Fibroblast of the aortic adventitia (primary cell): ENCODE data around the gene TNFRSF13B. TPM values are rescaled to one million over a fixed set of nuclear protein-coding genes. Genes with fewer than 3 reads are reported as not detected.
A peak's percentile ranks its signal among the peaks of the same experiment; 100 is the strongest.

Source experiments
- DNase-seq: peaks from one replicate; pipeline ENCODE4 v3.0.0-alpha.2; 2010; ENCODE audit warnings: low read depth
- H3K4me3 ChIP-seq: 2 replicates; pipeline ENCODE4 v1.5.1; 2011; ENCODE audit warnings: low read depth, mild to moderate bottlenecking, control low read depth, low read length, moderate library complexity
- total RNA-seq: library from RNA; depleted of rRNA; stranded (reverse); fragments of >200 nt; gene quantifications from 2 replicates; pipeline ENCODE4 v1.2.3, GENCODE V29; 2012; ENCODE audit warnings: low replicate concordance
- TF ChIP-seq, protein P1 (sequence below): IDR thresholded peaks from 2 replicates; pipeline ENCODE4 v1.5.1; 2011; ENCODE audit warnings: mild to moderate bottlenecking, low read length, control low read depth, inconsistent platforms; ENCODE audit not compliant: insufficient read depth

TNFRSF13B gene
- total RNA-seq, 1 donor, result not detected

DNA sequence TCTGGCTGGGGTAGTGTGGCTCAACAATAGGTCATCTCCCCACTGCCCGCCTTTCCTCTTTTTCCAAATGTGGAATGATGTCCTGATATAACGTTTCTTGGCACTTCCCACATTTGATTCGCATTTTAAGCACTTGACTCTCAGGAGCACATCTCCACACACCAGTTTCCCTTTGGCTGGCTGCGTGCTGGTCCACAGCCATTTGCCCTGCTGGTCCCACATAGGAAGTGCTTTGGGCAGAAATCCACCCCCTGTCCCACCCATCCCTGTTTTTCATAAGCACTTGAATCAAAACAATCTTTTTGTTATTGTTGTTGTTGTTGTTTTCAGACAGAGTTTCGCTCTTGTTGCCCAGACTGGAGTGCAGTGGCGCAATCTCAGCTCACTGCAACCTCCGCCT is 24.0 kb upstream of the TNFRSF13B start:
- H3K4me3 ChIP-seq, result no peak overlapping the region
- DNase-seq, result no peak
- TF ChIP-seq, protein P1, sequence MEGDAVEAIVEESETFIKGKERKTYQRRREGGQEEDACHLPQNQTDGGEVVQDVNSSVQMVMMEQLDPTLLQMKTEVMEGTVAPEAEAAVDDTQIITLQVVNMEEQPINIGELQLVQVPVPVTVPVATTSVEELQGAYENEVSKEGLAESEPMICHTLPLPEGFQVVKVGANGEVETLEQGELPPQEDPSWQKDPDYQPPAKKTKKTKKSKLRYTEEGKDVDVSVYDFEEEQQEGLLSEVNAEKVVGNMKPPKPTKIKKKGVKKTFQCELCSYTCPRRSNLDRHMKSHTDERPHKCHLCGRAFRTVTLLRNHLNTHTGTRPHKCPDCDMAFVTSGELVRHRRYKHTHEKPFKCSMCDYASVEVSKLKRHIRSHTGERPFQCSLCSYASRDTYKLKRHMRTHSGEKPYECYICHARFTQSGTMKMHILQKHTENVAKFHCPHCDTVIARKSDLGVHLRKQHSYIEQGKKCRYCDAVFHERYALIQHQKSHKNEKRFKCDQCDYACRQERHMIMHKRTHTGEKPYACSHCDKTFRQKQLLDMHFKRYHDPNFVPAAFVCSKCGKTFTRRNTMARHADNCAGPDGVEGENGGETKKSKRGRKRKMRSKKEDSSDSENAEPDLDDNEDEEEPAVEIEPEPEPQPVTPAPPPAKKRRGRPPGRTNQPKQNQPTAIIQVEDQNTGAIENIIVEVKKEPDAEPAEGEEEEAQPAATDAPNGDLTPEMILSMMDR, result no peak

DNA sequence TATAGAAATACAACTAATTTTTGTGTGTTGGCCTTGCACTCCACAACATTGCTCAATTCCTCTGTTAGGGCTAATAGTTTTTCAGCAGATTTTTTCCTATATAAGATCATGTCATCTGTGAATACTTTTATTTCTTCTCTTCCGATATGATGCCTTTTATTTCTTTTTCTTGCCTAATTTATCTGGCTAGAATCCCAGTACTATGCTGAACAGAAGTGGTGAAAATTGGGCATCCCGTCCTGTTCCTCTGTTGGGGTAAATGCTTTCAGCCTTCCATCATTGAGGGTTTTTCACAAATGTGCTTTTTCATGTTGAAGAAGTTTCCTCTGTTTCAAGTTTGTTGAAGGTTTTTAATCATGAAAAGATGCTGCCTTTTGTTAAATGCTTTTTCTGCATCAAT is 22.7 kb upstream of the TNFRSF13B start:
- peak; percentile 14 for DNase-seq
- TF ChIP-seq, protein P1, result no peak
- no peak overlapping the region for H3K4me3 ChIP-seq

DNA sequence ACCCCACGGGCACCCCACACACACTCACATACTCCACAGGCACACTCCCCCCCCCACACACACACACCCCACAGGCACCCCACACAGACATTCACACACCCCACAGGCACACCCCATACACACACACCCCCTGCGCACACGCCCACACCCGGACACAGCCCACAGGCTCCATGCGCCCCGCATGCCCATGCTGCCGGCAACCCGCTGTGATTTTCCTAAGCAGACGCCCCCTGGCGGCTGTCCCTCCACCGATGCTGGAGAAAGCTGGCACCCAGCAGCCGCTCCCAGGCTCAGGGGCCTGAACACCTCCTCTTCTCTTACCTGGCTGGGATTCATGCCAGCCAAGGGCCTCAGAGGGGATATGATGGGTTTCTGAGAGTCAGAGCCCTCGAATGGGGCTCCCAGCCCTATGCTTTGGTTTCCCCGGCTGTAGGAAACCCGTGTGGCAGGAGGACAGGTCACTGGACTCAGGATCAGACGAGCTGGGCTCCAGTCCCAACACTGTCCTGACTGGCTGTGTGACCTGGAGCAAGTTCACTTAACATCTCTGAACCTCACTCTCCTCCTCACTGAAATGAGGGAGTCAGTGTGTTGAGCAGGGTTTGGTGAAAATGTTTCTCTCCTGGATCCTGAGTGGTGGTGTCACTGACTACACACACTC is 19.6 kb upstream of the TNFRSF13B start:
- TF ChIP-seq, protein P1, result peak; percentile 86
- peak; percentile 61 for DNase-seq
- H3K4me3 ChIP-seq, result no peak overlapping the region

DNA sequence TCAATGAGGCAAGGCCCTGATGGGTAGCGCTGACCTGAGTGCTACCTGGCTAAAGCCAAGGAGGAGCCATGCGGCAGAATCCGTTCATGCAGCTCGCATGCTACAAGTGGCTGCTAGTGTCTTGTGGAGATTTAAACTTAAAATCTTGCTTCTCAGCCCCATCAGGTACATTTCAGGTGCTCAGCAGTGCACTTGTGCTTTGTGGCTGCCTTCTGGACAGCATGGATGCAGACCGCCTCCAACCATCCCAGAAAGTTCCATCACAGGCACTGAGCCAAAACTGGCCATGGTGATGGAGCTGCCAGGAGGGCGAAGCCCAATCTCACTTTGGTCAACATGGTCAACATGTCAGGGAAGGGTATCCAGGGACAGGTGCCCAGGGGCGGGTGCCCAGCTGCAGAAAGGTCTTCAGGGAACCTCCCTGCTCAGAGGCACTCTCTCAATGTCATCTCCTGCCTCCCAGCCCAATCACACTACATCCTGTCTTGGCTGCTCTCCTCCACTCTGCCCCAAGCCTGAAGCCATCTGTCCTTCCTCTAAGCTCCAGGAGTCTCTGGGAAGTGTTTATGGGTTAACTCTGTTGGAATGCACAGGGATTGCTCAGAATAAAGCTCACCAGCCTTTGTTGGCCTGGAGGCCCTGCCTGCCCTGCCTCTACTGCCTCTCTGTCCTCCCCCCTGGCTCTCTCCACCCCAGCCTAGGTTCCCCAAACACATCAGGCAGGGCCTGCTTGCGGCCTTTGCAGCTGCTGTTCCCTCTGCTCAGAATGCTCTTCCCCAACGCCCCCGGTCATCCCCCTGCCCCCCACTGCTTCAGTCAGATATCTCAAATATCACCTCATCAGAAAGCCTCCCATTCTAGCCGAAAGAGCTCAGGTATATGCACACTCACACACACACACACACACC is 18.3 kb upstream of the TNFRSF13B start:
- no peak overlapping the region for H3K4me3 ChIP-seq
- peak; percentile 19 for DNase-seq
- TF ChIP-seq, protein P1, result no peak

DNA sequence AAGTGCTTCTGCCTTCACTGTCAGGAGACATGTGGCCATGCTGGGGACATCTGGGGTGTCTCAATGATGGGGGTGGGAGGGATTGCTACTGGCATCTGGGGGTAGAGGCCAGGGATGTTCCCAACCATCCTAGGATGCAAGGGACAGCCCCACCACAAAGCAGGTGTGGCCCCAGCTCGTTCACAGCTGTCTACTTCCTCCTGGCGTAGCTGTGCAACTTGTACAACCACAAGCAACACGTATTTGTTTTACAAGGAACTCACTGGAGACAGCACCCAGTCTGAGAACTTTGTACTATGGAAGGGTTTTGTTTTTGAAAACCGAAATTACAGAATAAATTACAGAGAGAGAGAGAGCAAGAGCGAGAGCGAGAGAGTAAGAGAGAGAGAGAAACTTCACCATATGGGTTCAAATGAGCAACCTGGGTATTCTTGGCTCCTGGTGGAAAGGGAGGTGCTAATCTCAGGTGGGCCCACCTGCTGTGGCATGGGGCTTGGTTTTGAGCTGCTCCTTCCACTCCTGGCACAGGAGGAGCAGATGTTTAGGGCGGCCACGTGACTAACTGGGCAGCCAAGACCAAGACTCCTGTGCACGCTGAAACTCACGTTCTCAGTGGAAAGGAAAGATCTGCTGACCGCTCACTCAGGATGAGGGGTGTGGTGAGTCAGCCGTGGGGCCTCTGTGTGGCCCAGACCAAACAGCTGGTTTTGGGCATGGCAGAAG is 17.5 kb upstream of the TNFRSF13B start:
- no peak for DNase-seq
- TF ChIP-seq, protein P1, result no peak

DNA sequence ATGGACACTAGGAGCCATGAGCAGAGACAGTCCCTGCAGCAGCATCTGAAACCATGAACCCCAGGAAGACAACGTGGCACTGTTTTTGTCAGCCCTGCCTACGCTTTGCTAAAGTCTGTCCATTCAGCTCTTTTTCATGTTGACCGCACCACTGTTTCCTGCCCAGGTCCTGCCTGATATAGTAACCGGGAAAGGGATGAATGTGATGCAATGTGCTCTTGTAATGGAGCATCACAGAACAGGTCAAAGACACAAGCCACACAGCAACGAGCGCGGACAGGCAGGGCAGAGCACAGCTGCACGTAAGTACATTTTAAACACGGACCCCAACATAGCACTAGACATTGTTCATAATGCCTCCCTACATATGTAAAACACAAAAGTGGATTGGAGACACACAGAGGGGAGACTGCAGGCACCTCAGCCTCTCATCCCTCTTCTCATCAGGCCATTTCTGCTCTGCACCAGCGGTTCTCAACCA is 16.9 kb upstream of the TNFRSF13B start:
- no peak overlapping the region for H3K4me3 ChIP-seq
- DNase-seq, result no peak

More for the DNA sequence above, 17.5 kb upstream of the TNFRSF13B start:
- no peak overlapping the region for H3K4me3 ChIP-seq

More for the DNA sequence above, 16.9 kb upstream of the TNFRSF13B start:
- TF ChIP-seq, protein P1, result no peak
